LHCN-M2 (cell line): ENCODE data around the gene COA8. TPM values are rescaled to one million over a fixed set of nuclear protein-coding genes. Genes with fewer than 3 reads are reported as not detected.

ENCODE experiments used
- total RNA-seq: library from RNA; depleted of rRNA; stranded (reverse); fragments of >200 nt; gene quantifications from 2 replicates; pipeline ENCODE4 v1.2.3, GENCODE V29; 2014; rRNA removed

Gene COA8
- total RNA-seq, 1 experiment from 2014 or later: 43.7 TPM

Other genes starting within 250 kb of the COA8 start
- 160 and 224 TPM in 2 replicates for gene EIF5, start 228.7 kb upstream of the COA8 start, total RNA-seq
- 60.1 and 61.1 TPM in 2 replicates for gene MARK3, start 177.5 kb upstream of the COA8 start, total RNA-seq
- 17.7 and 46.7 TPM in 2 replicates for gene CKB, start 40.1 kb upstream of the COA8 start, total RNA-seq
- 20.3 and 21.6 TPM in 2 replicates for gene TRMT61A, start 33.8 kb upstream of the COA8 start, total RNA-seq
- 33.0 and 33.8 TPM in 2 replicates for gene BAG5, start 303 bp upstream of the COA8 start, total RNA-seq
- 258 and 283 TPM in 2 replicates for gene KLC1, start 66.3 kb downstream of the COA8 start, total RNA-seq
- 46.7 and 51.7 TPM in 2 replicates for gene XRCC3, start 152.5 kb downstream of the COA8 start, total RNA-seq
- gene ZFYVE21, start 152.8 kb downstream of the COA8 start, total RNA-seq: 36.2 and 46.3 TPM in 2 replicates